HepG2 (cell line): ENCODE data around the gene EWSR1. TPM values are rescaled to one million over a fixed set of nuclear protein-coding genes. Genes with fewer than 3 reads are reported as not detected.

Experiments
- ATAC-seq: fragments of 200-7000 bp; cut with Tn5 transposase; 3 replicates; pipeline ENCODE4 v1.9.1; 2020; ENCODE audit warnings: mild to moderate bottlenecking, moderate library complexity
- BruUV-seq: library from RNA; stranded (reverse); fragments of 400-500 nt; replicated peaks from 2 replicates; lab custom pipeline; 2021; lab: Mats Ljungman, UMichigan
- CTCF ChIA-PET: fragments of 300-600 bp; formaldehyde crosslinking; extraction: SDS; loops from one replicate; lab custom pipeline; 2021; ENCODE audit warnings: low total read pairs, inconsistent platforms, low intra/inter-chr PET ratio; lab: Yijun Ruan, JAX
- POLR2A ChIA-PET: fragments of 350-600 bp; sonication (Branson Sonifier 250); formaldehyde crosslinking; loops from one replicate; lab custom pipeline; 2020; ENCODE audit warnings: antibody characterized with exemption, inconsistent platforms; lab: Yijun Ruan, JAX
- DNase-seq: peaks from one replicate; pipeline ENCODE4 v3.0.0-alpha.2; 2015; ENCODE audit warnings: low spot score
- FAIRE-seq: peaks from 3 replicates; lab custom pipeline; 2011; peaks lifted over from hg19 to GRCh38; lab: Jason Lieb, UNC
- H2AFZ ChIP-seq: one replicate; pipeline ENCODE4 v1.6.1; 2011; ENCODE audit warnings: low read length, inconsistent platforms
- H3K27ac ChIP-seq: fragments of 300-600 bp; 3 replicates; pipeline ENCODE4 v1.8.0; 2011; ENCODE audit warnings: mixed run types, mild to moderate bottlenecking, mixed read lengths, low read length, inconsistent platforms; ENCODE audit not compliant: insufficient read depth; ENCODE audit errors: extremely low read length
- H3K27me3 ChIP-seq, 2 experiments: fragments of 200-600 bp in 1 of 2; 2 replicates in 1 of 2; 3 replicates in 1 of 2; pipeline versions ENCODE4 v1.6.0 to v1.8.0; 2011; ENCODE audit warnings: low read length in 2 of 2, mild to moderate bottlenecking in 2 of 2, moderate library complexity in 2 of 2, inconsistent platforms in 1 of 2; ENCODE audit not compliant: insufficient read depth in 2 of 2, control insufficient read depth in 1 of 2
- H3K36me3 ChIP-seq, 2 experiments: fragments of 200-600 bp in 1 of 2; replicated peaks in 1 of 2; 2 replicates in 1 of 2; 3 replicates in 1 of 2; pipeline versions ENCODE4 v1.5.1 to v1.8.0; 2011; ENCODE audit warnings: low read length in 2 of 2, inconsistent platforms in 1 of 2; ENCODE audit not compliant: insufficient read depth in 2 of 2, control insufficient read depth in 1 of 2
- H3K4me1 ChIP-seq: 2 replicates; pipeline ENCODE4 v1.5.1; 2012; ENCODE audit warnings: low read length, inconsistent platforms; ENCODE audit not compliant: insufficient read depth
- H3K4me2 ChIP-seq: 2 replicates; pipeline ENCODE4 v1.6.0; 2011; ENCODE audit warnings: low read depth, low read length, inconsistent platforms
- H3K4me3 ChIP-seq, 3 experiments: fragments of 200-600 bp in 1 of 3; sonication (generic), shearing (Covaris generic) in 1 of 3; replicated peaks in 1 of 3; 2 replicates each; pipeline ENCODE4 v1.5.1; 2011 to 2016; ENCODE audit warnings: low read length in 3 of 3, inconsistent platforms in 2 of 3, low read depth in 2 of 3, mild to moderate bottlenecking in 2 of 3, control low read depth in 1 of 3, mixed read lengths in 1 of 3; ENCODE audit not compliant: insufficient read depth in 1 of 3
- H3K79me2 ChIP-seq: one replicate; pipeline ENCODE4 v1.6.1; 2011; ENCODE audit warnings: low read length, inconsistent platforms; ENCODE audit not compliant: insufficient read depth
- H3K9ac ChIP-seq: 2 replicates; pipeline ENCODE4 v1.6.0; 2011; ENCODE audit warnings: mild to moderate bottlenecking, low read depth, low read length, inconsistent platforms; ENCODE audit not compliant: insufficient read depth
- H3K9me3 ChIP-seq: 2 replicates; pipeline ENCODE4 v1.5.1; 2012; ENCODE audit warnings: mild to moderate bottlenecking, low read length
- H4K20me1 ChIP-seq: 2 replicates; pipeline ENCODE4 v1.6.0; 2011; ENCODE audit warnings: inconsistent platforms, mild to moderate bottlenecking, low read length, moderate library complexity; ENCODE audit not compliant: insufficient read depth
- DPF2 ChIP-seq: sonication (generic); formaldehyde crosslinking; IDR thresholded peaks from 2 replicates; pipeline ENCODE4 v1.4.0; 2020; ENCODE audit warnings: mild to moderate bottlenecking, low read depth, missing genetic modification reagents, borderline replicate concordance
- GTF2F1 ChIP-seq: fragments of 150-350 bp; IDR thresholded peaks from 2 replicates; pipeline ENCODE4 v1.6.1; 2014; ENCODE audit warnings: low read length
- RBFOX2 ChIP-seq: fragments of 200-400 bp; formaldehyde crosslinking; IDR thresholded peaks from 2 replicates; pipeline ENCODE4 v1.6.1; 2017; ENCODE audit warnings: low read depth, mild to moderate bottlenecking, low read length
- WGBS: methylation state at CpG from one replicate; pipeline ENCODE4 v1.1.6; 2017; ENCODE audit warnings: low lambda C conversion rate; 5-methylcytosine and 5-hydroxymethylcytosine counted together
- in situ Hi-C: cut with HindIII; loops from 2 replicates; pipeline ENCODE4 v1.10.0; 2017; ENCODE audit warnings: low pct_unique_long_range_greater_than_20kb; ENCODE audit not compliant: extremely low pct_ligation_motif_present
- intact Hi-C: fragments of 100-400 bp; cut with micrococcal nuclease; formaldehyde crosslinking; loops from one replicate; pipeline ENCODE4 v1.10.0; 2022; ENCODE audit not compliant: unreplicated experiment
- polyA plus RNA-seq, 8 experiments: library from polyadenylated mRNA; depleted of rRNA in 3 of 8; stranded (reverse) in 7 of 8; unstranded in 1 of 8; fragments of >200 nt; fragmentation: Illumina TruSeq in 4 of 8; extraction: Trizol in 4 of 8; gene quantifications; 2 replicates each; pipeline versions ENCODE4 v1.2.1 to v1.2.3, GENCODE V29; 2011 to 2016; ENCODE audit warnings: low read depth in 4 of 8, missing spikeins in 1 of 8, mixed read lengths in 1 of 8; ENCODE audit not compliant: insufficient read depth in 1 of 8
- total RNA-seq, 5 experiments: library from RNA; depleted of rRNA; stranded (reverse); fragments of >200 nt; fragmentation: Illumina TruSeq; extraction: Trizol; gene quantifications; 2 replicates each; pipeline ENCODE4 v1.2.3, GENCODE V29; 2016; ENCODE audit warnings: low read depth in 1 of 5
- TF ChIP-seq, protein P1 (sequence below): sonication (generic); formaldehyde crosslinking; IDR thresholded peaks from 2 replicates; pipeline ENCODE4 v1.5.1; 2020; ENCODE audit warnings: mild to moderate bottlenecking, moderate library complexity, missing genetic modification reagents
- TF ChIP-seq, protein P2 (sequence below): sonication (generic); formaldehyde crosslinking; IDR thresholded peaks from 2 replicates; pipeline ENCODE4 v1.4.0; 2020; ENCODE audit warnings: mild to moderate bottlenecking, missing genetic modification reagents
- TF ChIP-seq, protein P3 (sequence below): sonication (generic); formaldehyde crosslinking; IDR thresholded peaks from 2 replicates; pipeline ENCODE4 v1.5.0; 2020; ENCODE audit warnings: missing genetic modification reagents

Gene EWSR1
- total and polyA plus RNA-seq, 2 of the 13 experiments (the other 11 are each of a cell fraction or from before 2014, with no cell fraction given) = 211 to 326 TPM

DNA sequence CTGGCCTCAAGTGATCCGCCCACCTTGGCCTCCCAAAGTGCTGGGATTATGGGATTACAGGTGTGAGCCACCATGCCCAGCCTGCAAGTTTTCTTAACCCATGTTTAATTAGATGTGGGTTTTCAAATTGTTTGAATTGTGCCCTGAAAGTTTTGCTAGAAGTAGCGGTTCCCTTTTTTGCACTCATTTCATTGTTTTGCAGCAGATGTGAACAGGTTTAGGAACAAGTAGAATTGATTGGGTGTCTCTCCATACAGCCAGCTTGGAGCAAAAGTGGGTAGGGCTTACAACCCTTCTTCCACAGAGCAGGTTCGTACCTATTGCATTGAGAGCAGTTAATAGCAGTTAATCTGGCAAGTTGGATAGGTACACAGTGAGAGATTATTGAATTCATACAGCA, 16.1 kb downstream of the EWSR1 start:
- Histone ChIP-seq H3K36me3 (peaks cover 31 to 82% of the 10 kb centered on the region in 2 experiments), H3K4me2 (no peak overlapping the region), H3K4me1 (no peaks in the 10 kb centered on the region), H3K27me3 (no peaks in the 10 kb centered on the region), H2AFZ (no peak overlapping the region), H4K20me1 (peaks cover 14% of the 10 kb centered on the region), H3K9ac (no peak overlapping the region), H3K79me2 (peaks cover 32% of the 10 kb centered on the region), H3K27ac (no peak overlapping the region), H3K4me3 (no peak overlapping the region), H3K9me3 (no peaks in the 10 kb centered on the region)
- intact Hi-C loops = no loop called here
- ChIA-PET POLR2A (no interaction called here), CTCF (no interaction called here)
- in situ Hi-C loops = no loop called here
- ATAC-seq = no peak
- no peak for FAIRE-seq
- BruUV-seq = no TSS peak
- DNase-seq = no peak
- 96% methylated on average over 3 of the region's 3 CpGs for WGBS
- TF ChIP-seq, protein P1, sequence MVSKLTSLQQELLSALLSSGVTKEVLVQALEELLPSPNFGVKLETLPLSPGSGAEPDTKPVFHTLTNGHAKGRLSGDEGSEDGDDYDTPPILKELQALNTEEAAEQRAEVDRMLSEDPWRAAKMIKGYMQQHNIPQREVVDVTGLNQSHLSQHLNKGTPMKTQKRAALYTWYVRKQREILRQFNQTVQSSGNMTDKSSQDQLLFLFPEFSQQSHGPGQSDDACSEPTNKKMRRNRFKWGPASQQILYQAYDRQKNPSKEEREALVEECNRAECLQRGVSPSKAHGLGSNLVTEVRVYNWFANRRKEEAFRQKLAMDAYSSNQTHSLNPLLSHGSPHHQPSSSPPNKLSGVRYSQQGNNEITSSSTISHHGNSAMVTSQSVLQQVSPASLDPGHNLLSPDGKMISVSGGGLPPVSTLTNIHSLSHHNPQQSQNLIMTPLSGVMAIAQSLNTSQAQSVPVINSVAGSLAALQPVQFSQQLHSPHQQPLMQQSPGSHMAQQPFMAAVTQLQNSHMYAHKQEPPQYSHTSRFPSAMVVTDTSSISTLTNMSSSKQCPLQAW = no peak
- TF ChIP-seq DPF2 (no peak), GTF2F1 (no peak)
- TF ChIP-seq, protein P2, sequence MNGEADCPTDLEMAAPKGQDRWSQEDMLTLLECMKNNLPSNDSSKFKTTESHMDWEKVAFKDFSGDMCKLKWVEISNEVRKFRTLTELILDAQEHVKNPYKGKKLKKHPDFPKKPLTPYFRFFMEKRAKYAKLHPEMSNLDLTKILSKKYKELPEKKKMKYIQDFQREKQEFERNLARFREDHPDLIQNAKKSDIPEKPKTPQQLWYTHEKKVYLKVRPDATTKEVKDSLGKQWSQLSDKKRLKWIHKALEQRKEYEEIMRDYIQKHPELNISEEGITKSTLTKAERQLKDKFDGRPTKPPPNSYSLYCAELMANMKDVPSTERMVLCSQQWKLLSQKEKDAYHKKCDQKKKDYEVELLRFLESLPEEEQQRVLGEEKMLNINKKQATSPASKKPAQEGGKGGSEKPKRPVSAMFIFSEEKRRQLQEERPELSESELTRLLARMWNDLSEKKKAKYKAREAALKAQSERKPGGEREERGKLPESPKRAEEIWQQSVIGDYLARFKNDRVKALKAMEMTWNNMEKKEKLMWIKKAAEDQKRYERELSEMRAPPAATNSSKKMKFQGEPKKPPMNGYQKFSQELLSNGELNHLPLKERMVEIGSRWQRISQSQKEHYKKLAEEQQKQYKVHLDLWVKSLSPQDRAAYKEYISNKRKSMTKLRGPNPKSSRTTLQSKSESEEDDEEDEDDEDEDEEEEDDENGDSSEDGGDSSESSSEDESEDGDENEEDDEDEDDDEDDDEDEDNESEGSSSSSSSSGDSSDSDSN (CRISPR knock-in tag) = no peak

DNA sequence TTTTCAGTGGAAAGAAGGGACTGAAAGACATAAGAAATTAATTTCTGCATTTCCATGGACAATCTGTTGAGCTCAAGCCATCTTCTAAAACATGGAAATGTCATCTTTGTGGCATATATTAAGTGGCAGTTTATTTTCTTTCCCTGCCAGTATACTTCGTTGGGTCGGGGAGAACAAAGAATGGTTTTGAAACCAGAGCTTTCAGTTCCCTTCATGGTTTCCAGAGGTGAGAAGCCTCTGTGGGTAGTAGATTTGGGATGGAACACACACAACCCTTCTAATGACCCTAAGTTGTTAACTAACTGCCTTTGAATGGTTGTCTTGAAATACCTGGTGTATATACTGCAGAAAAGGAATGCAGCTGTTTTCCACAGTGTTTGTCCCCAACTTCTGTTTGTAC, 20.8 kb downstream of the EWSR1 start:
- DNase-seq = no peak
- POLR2A ChIA-PET = no interaction called here
- in situ Hi-C loops = no loop called here
- H3K27ac ChIP-seq = no peak overlapping the region
- no peaks in the 10 kb centered on the region for H3K4me1 ChIP-seq
- H3K27me3 ChIP-seq = no peaks in the 10 kb centered on the region
- H2AFZ ChIP-seq = no peak overlapping the region
- WGBS = 94% methylated on average over 2 of the region's 2 CpGs
- intact Hi-C loops = no loop called here
- no TSS peak for BruUV-seq
- no peak overlapping the region for H3K9ac ChIP-seq
- H3K36me3 ChIP-seq = peaks cover 42 to 89% of the 10 kb centered on the region in 2 experiments
- no peaks in the 10 kb centered on the region for H3K9me3 ChIP-seq
- 0 out of 2 replicates have a peak, but pooled peaks have one; percentile 15 for TF ChIP-seq RBFOX2
- TF ChIP-seq, protein P3, sequence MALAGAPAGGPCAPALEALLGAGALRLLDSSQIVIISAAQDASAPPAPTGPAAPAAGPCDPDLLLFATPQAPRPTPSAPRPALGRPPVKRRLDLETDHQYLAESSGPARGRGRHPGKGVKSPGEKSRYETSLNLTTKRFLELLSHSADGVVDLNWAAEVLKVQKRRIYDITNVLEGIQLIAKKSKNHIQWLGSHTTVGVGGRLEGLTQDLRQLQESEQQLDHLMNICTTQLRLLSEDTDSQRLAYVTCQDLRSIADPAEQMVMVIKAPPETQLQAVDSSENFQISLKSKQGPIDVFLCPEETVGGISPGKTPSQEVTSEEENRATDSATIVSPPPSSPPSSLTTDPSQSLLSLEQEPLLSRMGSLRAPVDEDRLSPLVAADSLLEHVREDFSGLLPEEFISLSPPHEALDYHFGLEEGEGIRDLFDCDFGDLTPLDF = no peak
- TF ChIP-seq, all 625 proteins: peak for 1
- CTCF ChIA-PET = no interaction called here
- no peak for FAIRE-seq
- no peak overlapping the region for H3K4me3 ChIP-seq
- peaks cover 13% of the 10 kb centered on the region for H4K20me1 ChIP-seq
- peaks cover 14% of the 10 kb centered on the region for H3K79me2 ChIP-seq
- H3K4me2 ChIP-seq = no peak overlapping the region
- no peak for ATAC-seq
